HCT116 (cell line): ENCODE data around the gene WDR88. TPM values are rescaled to one million over a fixed set of nuclear protein-coding genes. Genes with fewer than 3 reads are reported as not detected.

ENCODE experiments used
- ATAC-seq: fragments of 200-7000 bp; cut with Tn5 transposase; 2 replicates; pipeline ENCODE4 v1.9.1; 2020; ENCODE audit warnings: mild to moderate bottlenecking, moderate library complexity
- BruUV-seq: library from RNA; stranded (reverse); fragments of 400-500 nt; replicated peaks from 2 replicates; lab custom pipeline; 2021; lab: Mats Ljungman, UMichigan
- CTCF ChIA-PET: fragments of 300-600 bp; sonication (Branson Sonifier 250); formaldehyde crosslinking; loops from one replicate; lab custom pipeline; 2021; ENCODE audit warnings: antibody characterized with exemption; lab: Charles Lee
- POLR2A ChIA-PET: fragments of 300-600, 350-600 bp; sonication (Branson Sonifier 250); formaldehyde crosslinking; loops from one replicate; lab custom pipeline; 2021; ENCODE audit warnings: antibody characterized with exemption; lab: Charles Lee
- RAD21 ChIA-PET, 2 experiments: fragments of 300-600 bp; sonication (Branson Sonifier 250); formaldehyde crosslinking; loops; one replicate each; lab custom pipeline; 2023; ENCODE audit warnings: low total read pairs in 2 of 2; ENCODE audit not compliant: uncharacterized antibody in 2 of 2, unreplicated experiment in 2 of 2, low non-redundant PET in 1 of 2; lab: Charles Lee
- DNase-seq: peaks from one replicate; pipeline ENCODE4 v3.0.0-alpha.2; 2010; ENCODE audit warnings: low read depth, low spot score
- H2AFZ ChIP-seq: fragments of 200-600 bp; shearing (Covaris generic), sonication (generic); 2 replicates; pipeline ENCODE4 v1.6.1; 2017; ENCODE audit warnings: low read depth, mixed run types, mixed read lengths, antibody characterized with exemption, low read length; ENCODE audit not compliant: poor library complexity, severe bottlenecking
- H3K27ac ChIP-seq: 2 replicates; pipeline ENCODE4 v1.5.1; 2012; ENCODE audit warnings: low read depth, low read length
- H3K27me3 ChIP-seq: fragments of 200-600 bp; sonication (generic); 2 replicates; pipeline ENCODE4 v1.6.1; 2016; ENCODE audit warnings: mixed run types, low read length, mixed read lengths; ENCODE audit not compliant: insufficient read depth
- H3K36me3 ChIP-seq, 2 experiments: fragments of 200-500 bp in 1 of 2; fragments of 200-600 bp in 1 of 2; sonication (Bioruptor generic) in 1 of 2; sonication (generic) in 1 of 2; 2 replicates each; pipeline versions ENCODE4 v1.5.1 to v1.6.1; 2014 to 2016; ENCODE audit warnings: low read length in 2 of 2, inconsistent platforms in 1 of 2, mixed read lengths in 1 of 2, mixed run types in 1 of 2; ENCODE audit not compliant: insufficient read depth in 2 of 2, control insufficient read depth in 1 of 2
- H3K4me1 ChIP-seq, 2 experiments: fragments of 200-600 bp in 1 of 2; sonication (generic) in 1 of 2; 2 replicates each; pipeline versions ENCODE4 v1.5.1 to v1.6.1; 2012 to 2017; ENCODE audit warnings: low read length in 2 of 2, inconsistent platforms in 1 of 2, mild to moderate bottlenecking in 1 of 2, mixed read lengths in 1 of 2, mixed run types in 1 of 2, moderate library complexity in 1 of 2; ENCODE audit not compliant: insufficient read depth in 2 of 2, control insufficient read depth in 1 of 2
- H3K4me2 ChIP-seq: fragments of 200-600 bp; sonication (generic); 2 replicates; pipeline ENCODE4 v1.6.1; 2017; ENCODE audit warnings: mixed run types, low read length, mixed read lengths
- H3K4me3 ChIP-seq, 2 experiments: fragments of 200-600 bp in 1 of 2; sonication (generic) in 1 of 2; replicated peaks in 1 of 2; 2 replicates each; pipeline ENCODE4 v1.5.1; 2011 to 2016; ENCODE audit warnings: low read length in 2 of 2, control low read depth in 1 of 2, low read depth in 1 of 2, mild to moderate bottlenecking in 1 of 2, mixed read lengths in 1 of 2, mixed run types in 1 of 2
- H3K79me2 ChIP-seq: fragments of 200-600 bp; sonication (generic); 2 replicates; pipeline ENCODE4 v1.6.1; 2017; ENCODE audit warnings: mild to moderate bottlenecking, mixed run types, low read length, moderate library complexity, mixed read lengths; ENCODE audit not compliant: insufficient read depth
- H3K9ac ChIP-seq: fragments of 200-600 bp; sonication (generic); 2 replicates; pipeline ENCODE4 v1.6.1; 2016; ENCODE audit warnings: low read length, mixed read lengths
- H3K9me2 ChIP-seq: fragments of 200-600 bp; sonication (generic), shearing (Covaris generic); 2 replicates; pipeline ENCODE4 v1.6.1; 2017; ENCODE audit warnings: mixed run types, mild to moderate bottlenecking, moderate library complexity; ENCODE audit not compliant: insufficient read depth
- H3K9me3 ChIP-seq, 2 experiments: fragments of 200-500 bp in 1 of 2; fragments of 200-600 bp in 1 of 2; sonication (Bioruptor generic) in 1 of 2; sonication (generic) in 1 of 2; 2 replicates each; pipeline ENCODE4 v1.6.1; 2014 to 2017; ENCODE audit warnings: low read length in 2 of 2, mixed read lengths in 2 of 2, inconsistent platforms in 1 of 2, low read depth in 1 of 2, mild to moderate bottlenecking in 1 of 2, mixed run types in 1 of 2, moderate library complexity in 1 of 2; ENCODE audit not compliant: control insufficient read depth in 1 of 2, insufficient read depth in 1 of 2
- H4K20me1 ChIP-seq: fragments of 200-600 bp; sonication (generic), shearing (Covaris generic); 2 replicates; pipeline ENCODE4 v1.6.1; 2017; ENCODE audit warnings: mixed run types, mild to moderate bottlenecking, moderate library complexity; ENCODE audit not compliant: insufficient read depth
- CEBPB ChIP-seq: IDR thresholded peaks from 2 replicates; pipeline ENCODE4 v1.6.1; 2012; ENCODE audit warnings: low read depth
- CTCF ChIP-seq, 3 experiments: fragments of 200-600 bp in 1 of 3; sonication (generic) in 1 of 3; IDR thresholded peaks in 2 of 3; conservative IDR thresholded peaks in 1 of 3; 2 replicates each; pipeline ENCODE4 v1.5.1; 2012 to 2017; ENCODE audit warnings: low read depth in 2 of 3, low read length in 2 of 3, antibody characterized with exemption in 1 of 3, borderline replicate concordance in 1 of 3, control low read depth in 1 of 3, mild to moderate bottlenecking in 1 of 3, mixed read lengths in 1 of 3, mixed run types in 1 of 3, moderate library complexity in 1 of 3; ENCODE audit not compliant: insufficient read depth in 1 of 3
- EZH2 ChIP-seq: fragments of 200-600 bp; sonication (generic); IDR thresholded peaks from 2 replicates; pipeline ENCODE4 v1.6.1; 2017; ENCODE audit warnings: antibody characterized with exemption, mixed run types
- EZH2phosphoT487 ChIP-seq: fragments of 200-600 bp; IDR thresholded peaks from 2 replicates; pipeline ENCODE4 v1.6.1; 2018; ENCODE audit warnings: antibody characterized with exemption, borderline replicate concordance
- FOSL1 ChIP-seq: IDR thresholded peaks from 2 replicates; pipeline ENCODE4 v1.6.1; 2012; ENCODE audit warnings: low read depth
- JUND ChIP-seq: IDR thresholded peaks from 2 replicates; pipeline ENCODE4 v1.6.1; 2012
- MAX ChIP-seq: IDR thresholded peaks from 2 replicates; pipeline ENCODE4 v1.6.1; 2012
- POLR2A ChIP-seq: IDR thresholded peaks from 2 replicates; pipeline ENCODE4 v1.7.0; 2011; ENCODE audit warnings: borderline replicate concordance; ENCODE audit not compliant: insufficient read depth, insufficient read length; ENCODE audit errors: extremely low read depth
- RAD21 ChIP-seq: IDR thresholded peaks from 2 replicates; pipeline ENCODE4 v1.6.1; 2012; ENCODE audit warnings: low read depth, mild to moderate bottlenecking
- REST ChIP-seq: IDR thresholded peaks from 2 replicates; pipeline ENCODE4 v1.6.1; 2012; ENCODE audit warnings: low read depth
- SIN3A ChIP-seq: IDR thresholded peaks from 2 replicates; pipeline ENCODE4 v1.6.1; 2012; ENCODE audit warnings: low read depth
- SRF ChIP-seq: IDR thresholded peaks from 2 replicates; pipeline ENCODE4 v1.6.1; 2012; ENCODE audit warnings: low read depth
- TCF7L2 ChIP-seq: IDR thresholded peaks from 2 replicates; pipeline ENCODE4 v1.7.0; 2011; ENCODE audit warnings: borderline replicate concordance, inconsistent platforms; ENCODE audit not compliant: insufficient read depth, insufficient read length; ENCODE audit errors: extremely low read depth
- YY1 ChIP-seq: IDR thresholded peaks from 2 replicates; pipeline ENCODE4 v1.6.1; 2011; ENCODE audit warnings: low read length, low read depth, moderate library complexity, mild to moderate bottlenecking; ENCODE audit not compliant: insufficient replicate concordance; ENCODE audit errors: extremely low read depth
- ZFX ChIP-seq: fragments of 450-650 bp; IDR thresholded peaks from 2 replicates; pipeline ENCODE4 v1.6.1; 2017
- ZNF274 ChIP-seq: fragments of 200-500 bp; sonication (Bioruptor generic); IDR thresholded peaks from 2 replicates; pipeline ENCODE4 v1.6.1; 2014; ENCODE audit warnings: mild to moderate bottlenecking, low read depth, low read length, inconsistent platforms
- intact Hi-C: fragments of 100-400 bp; cut with micrococcal nuclease; formaldehyde crosslinking; loops from 2 replicates; pipeline ENCODE4 v1.10.0; 2022
- total RNA-seq: library from RNA; stranded (reverse); gene quantifications from one replicate; pipeline ENCODE4 v1.2.1, GENCODE V29; 2021; ENCODE audit not compliant: unreplicated experiment
- TF ChIP-seq, protein P1 (sequence below): IDR thresholded peaks from 2 replicates; pipeline ENCODE4 v1.6.1; 2011; ENCODE audit warnings: mild to moderate bottlenecking, low read length, moderate library complexity; ENCODE audit not compliant: insufficient replicate concordance; ENCODE audit errors: extremely low read depth
- TF ChIP-seq, protein P2 (sequence below): IDR thresholded peaks from 2 replicates; pipeline ENCODE4 v1.6.1; 2012

WDR88 gene
- total RNA-seq, 1 experiment from 2014 or later: not detected

DNA sequence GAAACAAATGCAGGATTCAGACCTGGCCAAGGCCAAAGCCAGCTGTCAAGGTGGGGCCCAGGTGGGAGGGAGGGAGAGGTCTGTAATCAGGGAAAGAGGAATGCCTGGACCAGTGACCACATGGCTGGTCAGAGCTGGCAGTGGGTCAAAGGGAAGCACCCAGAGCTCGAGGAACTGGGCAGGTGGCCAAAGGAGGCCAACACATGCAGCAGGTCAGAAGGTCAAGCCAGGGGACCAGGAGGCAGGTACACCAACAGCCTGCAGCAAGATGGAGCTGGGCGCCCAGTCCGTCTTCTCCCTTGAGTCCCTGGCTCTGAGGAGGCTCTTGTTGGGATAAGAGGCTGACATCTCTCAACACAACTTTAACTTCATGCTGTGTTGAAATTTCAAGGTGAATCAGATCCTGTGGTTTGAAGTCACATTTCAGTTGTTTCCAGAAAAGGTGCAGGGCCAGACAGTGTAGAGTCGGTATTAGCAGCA is 33.8 kb upstream of the WDR88 start:
- POLR2A ChIA-PET: interaction anchor here (0.6 kb wide), 1 partner anchor 11 kb away, joined by 3 read pairs; no protein-coding TSS in a partner anchor
- DNase-seq (no peak), ATAC-seq (no peak)
- Histone ChIP-seq H3K4me2 (peak overlapping the region; percentile 9; the same call in 1 of the 2 replicates), H3K4me1 (peaks cover 6 to 43% of the 10 kb centered on the region in 2 experiments; a peak in 3 of 4 replicates), H3K9me3 (no peaks in the 10 kb centered on the region), H3K27ac (no peak overlapping the region), H3K79me2 (no peaks in the 10 kb centered on the region), H4K20me1 (no peaks in the 10 kb centered on the region), H3K27me3 (no peaks in the 10 kb centered on the region), H3K9ac (no peak overlapping the region), H3K9me2 (no peaks in the 10 kb centered on the region), H3K36me3 (peaks cover 12 to 17% of the 10 kb centered on the region in 2 experiments; a peak in 3 of 4 replicates), H2AFZ (no peak overlapping the region), H3K4me3 (no peak overlapping the region)
- no peak for TF ChIP-seq REST
- no peak for TF ChIP-seq CEBPB
- TF ChIP-seq RAD21: no peak
- no peak for TF ChIP-seq CTCF (IDR thresholded peaks at IDR 0.05 in 2 of 3, conservative IDR thresholded peaks at IDR 0.05 in 1 of 3; ENCODE audit: borderline replicate concordance in 1 of 3, insufficient read depth in 1 of 3, low read depth in 2 of 3, low read length in 2 of 3)
- no peak for TF ChIP-seq SRF
- no peak for TF ChIP-seq EZH2
- TF ChIP-seq, protein P1, sequence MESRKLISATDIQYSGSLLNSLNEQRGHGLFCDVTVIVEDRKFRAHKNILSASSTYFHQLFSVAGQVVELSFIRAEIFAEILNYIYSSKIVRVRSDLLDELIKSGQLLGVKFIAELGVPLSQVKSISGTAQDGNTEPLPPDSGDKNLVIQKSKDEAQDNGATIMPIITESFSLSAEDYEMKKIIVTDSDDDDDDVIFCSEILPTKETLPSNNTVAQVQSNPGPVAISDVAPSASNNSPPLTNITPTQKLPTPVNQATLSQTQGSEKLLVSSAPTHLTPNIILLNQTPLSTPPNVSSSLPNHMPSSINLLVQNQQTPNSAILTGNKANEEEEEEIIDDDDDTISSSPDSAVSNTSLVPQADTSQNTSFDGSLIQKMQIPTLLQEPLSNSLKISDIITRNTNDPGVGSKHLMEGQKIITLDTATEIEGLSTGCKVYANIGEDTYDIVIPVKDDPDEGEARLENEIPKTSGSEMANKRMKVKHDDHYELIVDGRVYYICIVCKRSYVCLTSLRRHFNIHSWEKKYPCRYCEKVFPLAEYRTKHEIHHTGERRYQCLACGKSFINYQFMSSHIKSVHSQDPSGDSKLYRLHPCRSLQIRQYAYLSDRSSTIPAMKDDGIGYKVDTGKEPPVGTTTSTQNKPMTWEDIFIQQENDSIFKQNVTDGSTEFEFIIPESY: no peak
- TF ChIP-seq FOSL1: no peak
- no peak for TF ChIP-seq ZNF274
- TF ChIP-seq MAX: no peak
- TF ChIP-seq ZFX: no peak
- TF ChIP-seq JUND: no peak
- TF ChIP-seq YY1: no peak
- TF ChIP-seq EZH2phosphoT487: no peak
- no peak for TF ChIP-seq SIN3A
- TF ChIP-seq TCF7L2: no peak
- TF ChIP-seq, protein P2, sequence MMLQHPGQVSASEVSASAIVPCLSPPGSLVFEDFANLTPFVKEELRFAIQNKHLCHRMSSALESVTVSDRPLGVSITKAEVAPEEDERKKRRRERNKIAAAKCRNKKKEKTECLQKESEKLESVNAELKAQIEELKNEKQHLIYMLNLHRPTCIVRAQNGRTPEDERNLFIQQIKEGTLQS: no peak
- TF ChIP-seq POLR2A: no peak
- intact Hi-C loops: no loop called here
- RAD21 ChIA-PET: interaction anchor here in 1 of 2 experiments (0.6 kb wide), 1 partner anchor 13 kb away, joined by 3 read pairs; no protein-coding TSS in a partner anchor
- CTCF ChIA-PET: no interaction called here
- no TSS peak for BruUV-seq
